Tibial nerve (tissue), 4 donors: Measurements from ENCODE around the gene ANKRD45.

Experiments used
- CTCF ChIP-seq, 5 experiments: fragments of 200-600 bp in 3 of 5; fragments of 450-650 bp in 2 of 5; sonication (generic) in 3 of 5; IDR thresholded peaks; one replicate each; pipeline ENCODE4 v1.5.1; 2016 to 2019; ENCODE audit warnings: antibody characterized with exemption in 5 of 5, mild to moderate bottlenecking in 3 of 5, moderate library complexity in 2 of 5
- EP300 ChIP-seq, 2 donors: sonication (generic); formaldehyde crosslinking; IDR thresholded peaks; one replicate each; pipeline ENCODE4 v1.6.1; 2017; ENCODE audit warnings: antibody characterized with exemption in 2 of 2, mild to moderate bottlenecking in 1 of 2
- POLR2A ChIP-seq, 2 donors: fragments of 450-650 bp; IDR thresholded peaks; one replicate each; pipeline ENCODE4 v1.6.1; 2017; ENCODE audit warnings: antibody characterized with exemption in 2 of 2, mild to moderate bottlenecking in 2 of 2, moderate library complexity in 2 of 2

DNA sequence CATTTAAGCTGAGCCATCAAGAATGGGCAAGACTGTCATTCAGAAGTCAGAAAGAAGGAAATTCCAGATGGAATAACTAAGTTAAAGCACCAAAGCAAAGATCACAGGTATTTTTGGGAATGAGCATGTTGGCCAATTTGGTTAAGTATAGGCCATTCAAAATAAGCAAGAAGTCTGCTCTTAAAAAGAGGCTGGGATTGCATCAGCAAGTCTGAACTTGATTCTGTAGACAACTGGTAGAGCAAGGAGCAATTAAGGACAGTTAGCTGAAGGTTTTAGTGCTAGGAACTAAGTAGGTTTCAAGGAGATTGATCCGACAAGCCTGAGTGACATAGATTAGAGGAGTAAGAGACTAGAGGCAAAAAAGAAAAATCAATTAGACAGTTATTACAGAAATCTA lies 8.4 kb downstream of the ANKRD45 start:
- TF ChIP-seq CTCF (IDR thresholded peaks at IDR 0.05) (no peak), EP300 (IDR thresholded peaks at IDR 0.05) (no peak), POLR2A (IDR thresholded peaks at IDR 0.05) (no peak)
